Thyroid gland (tissue), 4 donors: ENCODE results near the gene EZH1.

Source experiments
- POLR2A ChIP-seq, 2 donors: fragments of 450-650 bp; IDR thresholded peaks; one replicate each; pipeline ENCODE4 v1.6.1; 2017; ENCODE audit warnings: antibody characterized with exemption in 2 of 2, mild to moderate bottlenecking in 2 of 2, moderate library complexity in 1 of 2
- TF ChIP-seq, protein P1 (sequence below), 6 experiments: fragments of 200-600 bp in 3 of 6; fragments of 450-650 bp in 3 of 6; sonication (generic) in 3 of 6; IDR thresholded peaks; one replicate each; pipeline ENCODE4 v1.5.1; 2016 to 2019; ENCODE audit warnings: antibody characterized with exemption in 6 of 6, mild to moderate bottlenecking in 2 of 6, inconsistent platforms in 1 of 6, moderate library complexity in 1 of 6

GRCh38 chr17:42744283-42744805 is 496 bp downstream of the EZH1 start:
- TF ChIP-seq POLR2A (IDR thresholded peaks at IDR 0.05), result no peak
- TF ChIP-seq, protein P1, sequence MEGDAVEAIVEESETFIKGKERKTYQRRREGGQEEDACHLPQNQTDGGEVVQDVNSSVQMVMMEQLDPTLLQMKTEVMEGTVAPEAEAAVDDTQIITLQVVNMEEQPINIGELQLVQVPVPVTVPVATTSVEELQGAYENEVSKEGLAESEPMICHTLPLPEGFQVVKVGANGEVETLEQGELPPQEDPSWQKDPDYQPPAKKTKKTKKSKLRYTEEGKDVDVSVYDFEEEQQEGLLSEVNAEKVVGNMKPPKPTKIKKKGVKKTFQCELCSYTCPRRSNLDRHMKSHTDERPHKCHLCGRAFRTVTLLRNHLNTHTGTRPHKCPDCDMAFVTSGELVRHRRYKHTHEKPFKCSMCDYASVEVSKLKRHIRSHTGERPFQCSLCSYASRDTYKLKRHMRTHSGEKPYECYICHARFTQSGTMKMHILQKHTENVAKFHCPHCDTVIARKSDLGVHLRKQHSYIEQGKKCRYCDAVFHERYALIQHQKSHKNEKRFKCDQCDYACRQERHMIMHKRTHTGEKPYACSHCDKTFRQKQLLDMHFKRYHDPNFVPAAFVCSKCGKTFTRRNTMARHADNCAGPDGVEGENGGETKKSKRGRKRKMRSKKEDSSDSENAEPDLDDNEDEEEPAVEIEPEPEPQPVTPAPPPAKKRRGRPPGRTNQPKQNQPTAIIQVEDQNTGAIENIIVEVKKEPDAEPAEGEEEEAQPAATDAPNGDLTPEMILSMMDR (IDR thresholded peaks at IDR 0.05), result peak in 1 of 6 experiments; percentile 1
